ENCODE measurements around the gene CNIH3.

GRCh38 chr1:224678168-224678567 is 62.1 kb downstream of the CNIH3 start:
- TF ChIP-seq, protein P1, sequence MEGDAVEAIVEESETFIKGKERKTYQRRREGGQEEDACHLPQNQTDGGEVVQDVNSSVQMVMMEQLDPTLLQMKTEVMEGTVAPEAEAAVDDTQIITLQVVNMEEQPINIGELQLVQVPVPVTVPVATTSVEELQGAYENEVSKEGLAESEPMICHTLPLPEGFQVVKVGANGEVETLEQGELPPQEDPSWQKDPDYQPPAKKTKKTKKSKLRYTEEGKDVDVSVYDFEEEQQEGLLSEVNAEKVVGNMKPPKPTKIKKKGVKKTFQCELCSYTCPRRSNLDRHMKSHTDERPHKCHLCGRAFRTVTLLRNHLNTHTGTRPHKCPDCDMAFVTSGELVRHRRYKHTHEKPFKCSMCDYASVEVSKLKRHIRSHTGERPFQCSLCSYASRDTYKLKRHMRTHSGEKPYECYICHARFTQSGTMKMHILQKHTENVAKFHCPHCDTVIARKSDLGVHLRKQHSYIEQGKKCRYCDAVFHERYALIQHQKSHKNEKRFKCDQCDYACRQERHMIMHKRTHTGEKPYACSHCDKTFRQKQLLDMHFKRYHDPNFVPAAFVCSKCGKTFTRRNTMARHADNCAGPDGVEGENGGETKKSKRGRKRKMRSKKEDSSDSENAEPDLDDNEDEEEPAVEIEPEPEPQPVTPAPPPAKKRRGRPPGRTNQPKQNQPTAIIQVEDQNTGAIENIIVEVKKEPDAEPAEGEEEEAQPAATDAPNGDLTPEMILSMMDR (conservative IDR thresholded peaks at IDR 0.05) = no peak
- TF ChIP-seq ZFX (IDR thresholded peaks at IDR 0.05) = no peak

Measured in C4-2B (cell line).